NCI-H146 treated with DMSO at 0.1 percent for 48 hours (cell line): ENCODE results near the gene CAPZA1.
"Not testable (repeated sequence)": the region's sequence is repeated elsewhere in the genome, so short reads cannot be mapped to it uniquely, and the experiment has no call there.

Experiments
- DNase-seq: peaks from one replicate; lab custom pipeline; 2025; ENCODE audit not compliant: unreplicated experiment; lab: John Stamatoyannopoulos, UW

CAPZA1 gene

GRCh38 chr1:112619518-112620376 lies at the start of gene CAPZA1:
CAPZA1 (plus strand) TSS chr1:112619832; CDS start chr1:112619845, 13 bp downstream.
- peak; percentile 76 for DNase-seq

GRCh38 chr1:112575154-112575804 lies 44.4 kb upstream of the CAPZA1 start:
- DNase-seq = no peak

GRCh38 chr1:112576240-112576639 lies 43.4 kb upstream of the CAPZA1 start:
- DNase-seq = no peak

GRCh38 chr1:112579801-112580510 lies 39.7 kb upstream of the CAPZA1 start:
- DNase-seq = no peak

GRCh38 chr1:112581586-112582192 lies 37.9 kb upstream of the CAPZA1 start:
- no peak for DNase-seq

GRCh38 chr1:112583366-112583765 lies 36.3 kb upstream of the CAPZA1 start:
- DNase-seq = no peak

GRCh38 chr1:112589766-112590165 lies 29.9 kb upstream of the CAPZA1 start:
- DNase-seq = no peak

GRCh38 chr1:112594208-112594876 lies 25.3 kb upstream of the CAPZA1 start:
- DNase-seq = no peak

- no peak for DNase-seq
Measured at GRCh38 chr1:112599477-112599876, 20.2 kb upstream of the CAPZA1 start.

GRCh38 chr1:112603012-112603411 lies 16.6 kb upstream of the CAPZA1 start:
- DNase-seq = no peak

- no peak for DNase-seq
Measured at GRCh38 chr1:112603541-112603940, 16.1 kb upstream of the CAPZA1 start.

- DNase-seq = no peak
Measured at GRCh38 chr1:112605633-112606327, 13.9 kb upstream of the CAPZA1 start.

- DNase-seq = no peak
Measured at GRCh38 chr1:112614460-112615065, 5.1 kb upstream of the CAPZA1 start.

- no peak for DNase-seq
Measured at GRCh38 chr1:112618114-112618720, 1.4 kb upstream of the CAPZA1 start.

- DNase-seq = peak; percentile 40
Measured at GRCh38 chr1:112618721-112619517, 713 bp upstream of the CAPZA1 start, which contains the start of gene ST7L. ST7L (minus strand) TSS chr1:112619141; CDS start chr1:112619113, 28 bp downstream.

GRCh38 chr1:112620377-112620695 lies 704 bp downstream of the CAPZA1 start:
- DNase-seq = no peak

GRCh38 chr1:112624493-112624892 lies 4.9 kb downstream of the CAPZA1 start:
- DNase-seq = not testable (repeated sequence)

- DNase-seq = no peak
Measured at GRCh38 chr1:112625696-112626095, 6.1 kb downstream of the CAPZA1 start.

- DNase-seq = no peak
Measured at GRCh38 chr1:112626193-112626592, 6.6 kb downstream of the CAPZA1 start.
